Breast epithelium (tissue), 3 donors: ENCODE data around the gene ARHGEF10L.

Experiments
- CTCF ChIP-seq, 3 donors: fragments of 450-650 bp; IDR thresholded peaks; one replicate each; pipeline ENCODE4 v1.5.1; 2016 to 2017; ENCODE audit warnings: antibody characterized with exemption in 3 of 3, mild to moderate bottlenecking in 3 of 3, moderate library complexity in 3 of 3
- POLR2A ChIP-seq: fragments of 450-650 bp; IDR thresholded peaks from one replicate; pipeline ENCODE4 v1.6.1; 2016; ENCODE audit warnings: antibody characterized with exemption, mild to moderate bottlenecking, moderate library complexity
- POLR2AphosphoS5 ChIP-seq, 3 donors: sonication (generic); formaldehyde crosslinking; IDR thresholded peaks; one replicate each; pipeline ENCODE4 v1.6.1; 2017; ENCODE audit warnings: antibody characterized with exemption in 3 of 3

DNA sequence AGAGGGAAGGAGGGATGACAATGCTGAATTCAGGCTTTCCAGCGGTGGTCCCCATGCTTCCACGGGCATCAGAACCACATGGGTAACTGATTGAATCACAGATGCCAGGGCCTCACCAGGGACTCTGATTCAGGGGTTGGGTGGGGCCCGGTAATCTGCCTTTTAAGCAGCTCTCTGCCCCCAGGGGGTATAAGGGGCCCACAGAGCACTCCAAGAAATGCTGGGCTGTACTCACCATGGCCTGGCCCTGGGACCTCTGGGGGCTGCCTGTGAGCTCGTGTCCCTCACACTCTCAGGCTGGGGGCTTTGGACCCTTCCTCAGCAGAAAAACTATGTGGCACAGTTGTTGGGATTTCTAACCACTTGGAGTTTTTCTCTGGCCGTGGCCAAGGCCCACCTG, 70.6 kb downstream of the ARHGEF10L start:
- TF ChIP-seq CTCF (IDR thresholded peaks at IDR 0.05) (no peak), POLR2AphosphoS5 (IDR thresholded peaks at IDR 0.05) (no peak), POLR2A (no peak)
